Caco-2 (cell line): ENCODE results near the gene CDK2. TPM values are rescaled to one million over a fixed set of nuclear protein-coding genes. Genes with fewer than 3 reads are reported as not detected.

ENCODE experiments used
- BruUV-seq: library from RNA; stranded (reverse); fragments of 400-500 nt; replicated peaks from 2 replicates; lab custom pipeline; 2021; lab: Mats Ljungman, UMichigan
- CTCF ChIA-PET: fragments of 300-600 bp; sonication (Branson Sonifier 250); formaldehyde crosslinking; loops from one replicate; lab custom pipeline; 2022; ENCODE audit warnings: antibody characterized with exemption; lab: Charles Lee
- POLR2A ChIA-PET: fragments of 300-600 bp; sonication (Branson Sonifier 250); formaldehyde crosslinking; loops from one replicate; lab custom pipeline; 2022; ENCODE audit warnings: antibody characterized with exemption; lab: Charles Lee
- DNase-seq, 2 experiments: peaks; one replicate each; pipeline versions ENCODE4 v3.0.0 to v3.0.0-alpha.2; 2020 to 2022
- H3K27me3 ChIP-seq: replicated peaks from 2 replicates; pipeline ENCODE4 v1.6.0; 2011; ENCODE audit warnings: low read length; ENCODE audit not compliant: control insufficient read depth, insufficient read depth
- H3K36me3 ChIP-seq: 2 replicates; pipeline ENCODE4 v1.5.1; 2011; ENCODE audit warnings: low read length; ENCODE audit not compliant: control insufficient read depth, insufficient read depth
- H3K4me1 ChIP-seq: fragments of 250-450 bp; sonication (Bioruptor Pico); 2 replicates; pipeline ENCODE4 v1.5.1; 2020; ENCODE audit warnings: mild to moderate bottlenecking
- H3K4me3 ChIP-seq: 2 replicates; pipeline ENCODE4 v1.5.1; 2011; ENCODE audit warnings: low read depth, mild to moderate bottlenecking, control low read depth, low read length
- H3K9me3 ChIP-seq: fragments of 250-450 bp; sonication (Bioruptor Pico); 2 replicates; pipeline ENCODE4 v1.5.1; 2020; ENCODE audit warnings: mild to moderate bottlenecking, moderate library complexity
- H3K27ac Mint-ChIP-seq: one replicate; pipeline ENCODE4 v1.8.0; 2022; ENCODE audit warnings: mixed read lengths; ENCODE audit not compliant: unreplicated experiment
- H3K27me3 Mint-ChIP-seq: one replicate; pipeline ENCODE4 v1.8.0; 2022; ENCODE audit warnings: mixed read lengths; ENCODE audit not compliant: insufficient read depth, unreplicated experiment
- H3K36me3 Mint-ChIP-seq: one replicate; pipeline ENCODE4 v1.8.0; 2022; ENCODE audit warnings: mild to moderate bottlenecking, mixed read lengths; ENCODE audit not compliant: insufficient read depth, unreplicated experiment
- H3K4me1 Mint-ChIP-seq: one replicate; pipeline ENCODE4 v1.8.0; 2022; ENCODE audit warnings: low read depth, mixed read lengths; ENCODE audit not compliant: unreplicated experiment
- H3K4me3 Mint-ChIP-seq: one replicate; pipeline ENCODE4 v1.8.0; 2022; ENCODE audit warnings: mild to moderate bottlenecking, moderate library complexity, mixed read lengths; ENCODE audit not compliant: unreplicated experiment
- H3K9me3 Mint-ChIP-seq: one replicate; pipeline ENCODE4 v1.8.0; 2022; ENCODE audit warnings: mixed read lengths; ENCODE audit not compliant: unreplicated experiment
- CTCF ChIP-seq, 2 experiments: fragments of 200-600 bp in 1 of 2; IDR thresholded peaks; 1 replicate in 1 of 2; 2 replicates in 1 of 2; pipeline versions ENCODE4 v1.5.1 to v1.8.0; 2011 to 2022; ENCODE audit warnings: antibody characterized with exemption in 1 of 2, control low read depth in 1 of 2, inconsistent platforms in 1 of 2, low read depth in 1 of 2, low read length in 1 of 2, mild to moderate bottlenecking in 1 of 2, moderate library complexity in 1 of 2; ENCODE audit not compliant: insufficient read depth in 1 of 2, severe bottlenecking in 1 of 2, unreplicated experiment in 1 of 2
- intact Hi-C: fragments of 100-400 bp; cut with micrococcal nuclease; formaldehyde crosslinking; loops from one replicate; pipeline ENCODE4 v1.10.0; 2022; ENCODE audit not compliant: unreplicated experiment
- total RNA-seq: library from RNA; stranded (reverse); gene quantifications from 2 replicates; pipeline ENCODE4 v1.2.3, GENCODE V29; 2022

The CDK2 gene
- total RNA-seq, 1 experiment from 2014 or later = 110 TPM

- no peak overlapping the region for H3K4me3 ChIP-seq
- intact Hi-C loops = no loop called here
- H3K27me3 Mint-ChIP-seq = no peaks in the 10 kb centered on the region
- no TSS peak for BruUV-seq
- peak overlapping the region; percentile 69 for H3K27ac Mint-ChIP-seq
- DNase-seq = no peak
- peaks cover 16% of the 10 kb centered on the region for H3K36me3 Mint-ChIP-seq
- H3K4me1 Mint-ChIP-seq = peaks cover 30% of the 10 kb centered on the region
- H3K9me3 ChIP-seq = no peaks in the 10 kb centered on the region
- ChIA-PET POLR2A (no interaction called here), CTCF (no interaction called here)
- H3K4me3 Mint-ChIP-seq = no peak overlapping the region
- no peaks in the 10 kb centered on the region for H3K27me3 ChIP-seq
- TF ChIP-seq CTCF (IDR thresholded peaks at IDR 0.05; ENCODE audit: insufficient read depth in 1 of 2, low read depth in 1 of 2, low read length in 1 of 2, severe bottlenecking in 1 of 2, unreplicated experiment in 1 of 2) = no peak
- H3K9me3 Mint-ChIP-seq = no peaks in the 10 kb centered on the region
- peaks cover 60% of the 10 kb centered on the region for H3K4me1 ChIP-seq
- peaks cover 1% of the 10 kb centered on the region for H3K36me3 ChIP-seq
These were observed 50.6 kb downstream of the CDK2 start for GRCh38 chr12:56017181-56017580.

- BruUV-seq = no TSS peak
These were observed 51.7 kb downstream of the CDK2 start for GRCh38 chr12:56018356-56018755.

GRCh38 chr12:56020423-56021184 is 54.0 kb downstream of the CDK2 start, which contains the start of gene IKZF4:
IKZF4 (plus strand) TSS chr12:56021043; CDS start chr12:56021494, 451 bp downstream.
- H3K27ac Mint-ChIP-seq = peak within 1 kb of the TSS; percentile 15
- no peak within 1 kb of the TSS for H3K4me3 ChIP-seq

More at GRCh38 chr12:56018356-56018755, 51.7 kb downstream of the CDK2 start:
- Mint-ChIP-seq H3K36me3 (peaks cover 10% of the 10 kb centered on the region), H3K27ac (no peak overlapping the region), H3K9me3 (no peaks in the 10 kb centered on the region), H3K27me3 (no peaks in the 10 kb centered on the region), H3K4me3 (no peak overlapping the region), H3K4me1 (peaks cover 30% of the 10 kb centered on the region)
- no peak for TF ChIP-seq CTCF (IDR thresholded peaks at IDR 0.05; ENCODE audit: insufficient read depth in 1 of 2, low read depth in 1 of 2, low read length in 1 of 2, severe bottlenecking in 1 of 2, unreplicated experiment in 1 of 2)
- Histone ChIP-seq H3K4me1 (peaks cover 51% of the 10 kb centered on the region), H3K9me3 (no peaks in the 10 kb centered on the region), H3K27me3 (no peaks in the 10 kb centered on the region), H3K36me3 (no peaks in the 10 kb centered on the region; the same call in 1 of the 2 replicates), H3K4me3 (no peak overlapping the region)
- POLR2A ChIA-PET = no interaction called here
- intact Hi-C loops = no loop called here
- CTCF ChIA-PET = no interaction called here
- no peak for DNase-seq

More at GRCh38 chr12:56020423-56021184, 54.0 kb downstream of the CDK2 start, which contains the start of gene IKZF4:
- Histone ChIP-seq H3K36me3 (no peaks in the 10 kb centered on the region; the same call in 1 of the 2 replicates), H3K4me1 (peaks cover 29% of the 10 kb centered on the region), H3K27me3 (no peaks in the 10 kb centered on the region), H3K9me3 (no peaks in the 10 kb centered on the region)
- POLR2A ChIA-PET = interaction anchor here (0.6 kb wide), 1 partner anchor 23 kb away, joined by 3 read pairs; no protein-coding TSS in a partner anchor
- Mint-ChIP-seq H3K4me1 (peaks cover 20% of the 10 kb centered on the region), H3K27me3 (no peaks in the 10 kb centered on the region), H3K9me3 (no peaks in the 10 kb centered on the region), H3K36me3 (peaks cover 4% of the 10 kb centered on the region), H3K4me3 (no peak within 1 kb of the TSS)
- TF ChIP-seq CTCF (IDR thresholded peaks at IDR 0.05; ENCODE audit: insufficient read depth in 1 of 2, low read depth in 1 of 2, low read length in 1 of 2, severe bottlenecking in 1 of 2, unreplicated experiment in 1 of 2) = no peak
- CTCF ChIA-PET = interaction anchor here (1.0 kb wide), 2 partner anchors 9 to 14 kb away, joined by 3 to 4 read pairs; no protein-coding TSS in a partner anchor
- intact Hi-C loops = no loop called here
- peak; percentile 72 for DNase-seq
- no TSS peak for BruUV-seq
